Stimulated activated CD4-positive, alpha-beta T cell treated with anti-CD3 and anti-CD28 coated beads, Interleukin-1b, Interleukin-23, amount 100 ng/mL, for 48 hours (primary cell): Measurements from ENCODE around the gene RAB36.

ENCODE experiments used
- DNase-seq: peaks from one replicate; pipeline ENCODE4 v3.0.0-alpha.2; 2020

The RAB36 gene

GRCh38 chr22:23211622-23212021 is 66.3 kb downstream of the RAB36 start:
- DNase-seq, result no peak

DNA sequence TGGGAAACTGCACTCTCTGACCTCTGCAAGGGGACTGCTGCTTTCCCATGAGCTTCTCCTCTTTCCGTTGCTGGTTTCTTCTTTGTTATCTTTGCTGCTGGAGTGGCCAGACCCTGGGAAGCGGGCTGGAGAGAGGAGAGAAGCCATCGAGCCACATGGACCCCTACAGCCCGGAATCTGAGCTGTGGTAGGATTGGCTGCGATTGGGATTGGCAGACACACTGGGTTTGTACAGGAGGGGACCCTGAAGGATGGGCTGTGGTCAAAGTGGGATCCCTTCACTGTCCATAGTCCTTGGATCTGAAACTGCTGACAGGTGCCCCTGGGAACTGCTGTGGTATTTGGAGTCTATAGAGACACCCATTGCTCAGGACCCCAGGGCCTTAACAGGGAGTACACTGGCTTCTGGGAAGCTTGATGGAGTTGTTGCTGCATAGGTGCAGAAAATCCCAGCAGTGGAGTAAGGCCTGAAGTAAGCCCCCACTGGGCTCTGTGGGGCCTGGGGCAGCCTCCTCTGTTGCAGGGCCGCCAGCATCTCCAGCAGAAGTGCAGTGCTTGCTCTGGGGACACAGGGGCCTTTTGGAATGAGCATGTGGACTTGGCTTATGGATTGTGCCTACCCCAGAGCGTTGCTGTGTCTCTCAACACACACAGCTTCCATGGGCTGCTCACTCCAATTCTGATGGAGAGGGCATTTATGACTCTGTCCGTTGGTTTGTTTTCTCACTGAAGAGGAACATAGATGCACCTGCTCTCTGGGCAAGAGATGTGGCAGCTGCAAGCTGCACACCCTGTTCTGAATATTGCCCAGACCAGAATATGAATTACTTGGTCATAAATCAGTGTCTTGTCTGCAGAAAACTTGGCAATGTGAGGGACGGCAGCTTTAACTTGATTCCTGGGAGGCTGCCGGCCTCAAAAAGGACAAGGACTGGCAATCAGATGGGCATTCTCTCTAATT is 67.1 kb downstream of the RAB36 start:
- DNase-seq, result no peak

DNA sequence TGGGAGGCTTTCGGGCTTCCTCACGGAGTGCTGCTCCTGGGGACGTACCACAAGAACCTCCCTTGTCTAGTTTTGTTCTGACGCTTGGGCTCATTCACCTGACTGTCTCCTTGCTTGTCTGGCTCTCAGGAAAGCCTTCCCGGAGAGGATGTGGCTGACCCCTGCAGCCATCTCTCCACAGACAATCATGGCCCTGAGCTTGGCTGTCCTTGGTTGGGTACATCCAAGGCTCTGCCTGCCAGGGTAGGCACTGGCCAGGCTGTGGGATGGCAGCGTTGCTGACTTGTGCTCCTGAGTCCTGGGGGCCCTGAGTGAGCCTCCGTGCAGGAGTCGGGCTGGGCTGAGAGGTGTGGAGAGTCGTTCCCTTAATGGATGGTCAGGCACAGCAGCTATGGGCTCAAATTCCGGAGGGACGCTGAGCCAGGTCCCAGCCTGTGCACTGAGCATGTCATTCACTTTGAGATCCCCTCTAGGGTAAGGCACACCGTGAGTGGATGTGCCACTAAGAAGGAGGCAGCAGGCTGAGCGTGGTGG is 67.8 kb downstream of the RAB36 start:
- no peak for DNase-seq

GRCh38 chr22:23213581-23214334 is 68.5 kb downstream of the RAB36 start:
- DNase-seq, result no peak
